Mesendoderm (in vitro differentiated cells): Measurements from ENCODE around the gene NLRC5.

Experiments
- DNase-seq: peaks from one replicate; pipeline ENCODE4 v3.0.0; 2013
- H2AK5ac ChIP-seq: 2 replicates; pipeline ENCODE4 v1.6.1; 2013; ENCODE audit warnings: low read length, inconsistent platforms
- H2BK120ac ChIP-seq: 2 replicates; pipeline ENCODE4 v1.6.1; 2013; ENCODE audit warnings: low read depth, mild to moderate bottlenecking, low read length, moderate library complexity, mixed read lengths
- H2BK15ac ChIP-seq: replicated peaks from 2 replicates; pipeline ENCODE4 v1.6.1; 2013; ENCODE audit warnings: low read depth, mild to moderate bottlenecking, moderate library complexity
- H2BK5ac ChIP-seq: 2 replicates; pipeline ENCODE4 v1.6.1; 2013; ENCODE audit warnings: low read length, inconsistent platforms
- H3K18ac ChIP-seq: 2 replicates; pipeline ENCODE4 v1.6.1; 2013; ENCODE audit warnings: mild to moderate bottlenecking, low read length, mixed read lengths
- H3K23ac ChIP-seq: one replicate; pipeline ENCODE4 v1.6.1; 2013; ENCODE audit warnings: low read length
- H3K27ac ChIP-seq: 2 replicates; pipeline ENCODE4 v1.5.1; 2013; ENCODE audit warnings: low read depth, mild to moderate bottlenecking, inconsistent platforms, low read length, moderate library complexity
- H3K27me3 ChIP-seq: 2 replicates; pipeline ENCODE4 v1.6.1; 2013; ENCODE audit warnings: low read length, control low read depth, mild to moderate bottlenecking, inconsistent platforms; ENCODE audit not compliant: insufficient read depth, poor library complexity
- H3K36me3 ChIP-seq: 2 replicates; pipeline ENCODE4 v1.6.1; 2013; ENCODE audit warnings: low read length, inconsistent platforms; ENCODE audit not compliant: control insufficient read depth, insufficient read depth
- H3K4ac ChIP-seq: one replicate; pipeline ENCODE4 v1.6.1; 2013; ENCODE audit warnings: low read depth, mild to moderate bottlenecking, low read length, moderate library complexity
- H3K4me1 ChIP-seq: 2 replicates; pipeline ENCODE4 v1.6.1; 2013; ENCODE audit warnings: low read depth, low read length, inconsistent platforms; ENCODE audit not compliant: control insufficient read depth
- H3K4me2 ChIP-seq: 2 replicates; pipeline ENCODE4 v1.6.1; 2013; ENCODE audit warnings: low read length
- H3K4me3 ChIP-seq: 2 replicates; pipeline ENCODE4 v1.5.1; 2013; ENCODE audit warnings: mild to moderate bottlenecking, low read length
- H3K56ac ChIP-seq: one replicate; pipeline ENCODE4 v1.6.1; 2013; ENCODE audit warnings: low read length
- H3K79me1 ChIP-seq: 2 replicates; pipeline ENCODE4 v1.6.1; 2013; ENCODE audit warnings: low read length, inconsistent platforms
- H3K79me2 ChIP-seq: 2 replicates; pipeline ENCODE4 v1.6.1; 2013; ENCODE audit warnings: mild to moderate bottlenecking, low read length; ENCODE audit not compliant: control insufficient read depth, insufficient read depth
- H3K9ac ChIP-seq: 2 replicates; pipeline ENCODE4 v1.6.1; 2013; ENCODE audit warnings: low read length, inconsistent platforms
- H4K5ac ChIP-seq: one replicate; pipeline ENCODE4 v1.6.1; 2013; ENCODE audit warnings: low read length
- H4K8ac ChIP-seq: one replicate; pipeline ENCODE4 v1.6.1; 2013; ENCODE audit warnings: low read depth, mild to moderate bottlenecking, control low read depth, low read length, moderate library complexity
- WGBS: extraction: QIAGEN DNeasy Blood & Tissue Kit; methylation state at CpG from one replicate; pipeline ENCODE4 v1.1.7; 2013; ENCODE audit warnings: low lambda C conversion rate, missing lambda C conversion rate; ENCODE audit not compliant: insufficient coverage; ENCODE audit errors: extremely low coverage; 5-methylcytosine and 5-hydroxymethylcytosine counted together

NLRC5 gene

DNA sequence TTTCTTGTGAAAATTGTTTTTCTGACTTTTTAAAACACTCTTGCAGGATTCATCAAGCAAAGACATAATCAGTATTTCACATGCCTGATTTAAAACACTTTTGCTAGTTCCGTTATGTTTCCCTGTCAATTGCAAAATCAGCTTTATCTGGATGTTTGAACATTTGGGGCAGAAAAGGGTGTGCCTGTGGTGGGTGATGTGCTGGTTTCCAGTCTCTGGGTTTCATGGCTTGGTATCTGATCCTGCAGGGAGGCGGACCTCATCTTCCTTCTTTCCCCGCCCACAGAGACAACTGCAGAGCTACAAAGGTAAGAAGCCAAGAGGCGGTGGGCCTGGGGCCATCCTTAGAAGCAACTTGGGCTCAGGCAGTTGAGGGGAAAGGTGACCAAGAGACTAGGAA, 41.8 kb downstream of the NLRC5 start:
- no peak overlapping the region for H2BK5ac ChIP-seq
- H3K4me3 ChIP-seq, result no peak overlapping the region
- no peak overlapping the region for H3K4ac ChIP-seq
- no peak overlapping the region for H4K5ac ChIP-seq
- no peak overlapping the region for H3K27ac ChIP-seq
- H3K23ac ChIP-seq, result no peak overlapping the region
- H3K18ac ChIP-seq, result no peak overlapping the region
- H3K27me3 ChIP-seq, result no peaks in the 10 kb centered on the region
- H3K56ac ChIP-seq, result no peak overlapping the region
- no peak overlapping the region for H3K9ac ChIP-seq
- WGBS, result no CpG with 5 or more reads among the region's 4 CpGs
- H3K4me2 ChIP-seq, result no peak overlapping the region
- H2BK15ac ChIP-seq, result no peak overlapping the region
- no peak overlapping the region for H2AK5ac ChIP-seq
- no peak overlapping the region for H4K8ac ChIP-seq
- DNase-seq, result no peak
- no peaks in the 10 kb centered on the region for H3K4me1 ChIP-seq
- no peaks in the 10 kb centered on the region for H3K36me3 ChIP-seq
- no peaks in the 10 kb centered on the region for H3K79me2 ChIP-seq
- H3K79me1 ChIP-seq, result no peaks in the 10 kb centered on the region
- H2BK120ac ChIP-seq, result no peak overlapping the region

DNA sequence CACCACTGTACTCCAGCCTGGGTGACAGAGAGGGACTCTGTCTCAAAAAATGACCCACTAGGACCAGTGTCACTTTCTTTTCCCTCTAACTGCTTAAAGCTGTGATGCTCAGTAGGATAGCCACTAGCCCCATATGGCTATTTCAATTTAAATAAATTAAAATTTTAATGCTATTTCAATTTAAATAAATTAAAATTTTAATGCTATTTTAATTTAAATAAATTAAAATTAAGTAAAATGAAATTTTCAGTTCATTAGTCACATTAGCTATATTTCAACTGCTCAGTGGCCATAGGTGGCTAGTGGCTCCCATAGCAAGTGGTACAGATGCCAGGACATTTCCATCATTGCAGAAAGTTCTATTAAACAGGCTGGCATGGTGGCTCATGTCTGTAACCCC, 43.0 kb downstream of the NLRC5 start:
- Histone ChIP-seq H2AK5ac (no peak overlapping the region), H3K4me3 (no peak overlapping the region), H3K4ac (no peak overlapping the region), H2BK15ac (no peak overlapping the region), H3K79me2 (no peaks in the 10 kb centered on the region), H3K27ac (no peak overlapping the region), H2BK5ac (no peak overlapping the region), H4K8ac (no peak overlapping the region), H3K4me1 (no peaks in the 10 kb centered on the region), H3K79me1 (no peaks in the 10 kb centered on the region), H3K27me3 (no peaks in the 10 kb centered on the region), H3K23ac (no peak overlapping the region), H3K56ac (no peak overlapping the region), H2BK120ac (no peak overlapping the region), H3K9ac (no peak overlapping the region), H3K4me2 (no peak overlapping the region), H3K36me3 (no peaks in the 10 kb centered on the region), H4K5ac (no peak overlapping the region), H3K18ac (no peak overlapping the region)
- no peak for DNase-seq

DNA sequence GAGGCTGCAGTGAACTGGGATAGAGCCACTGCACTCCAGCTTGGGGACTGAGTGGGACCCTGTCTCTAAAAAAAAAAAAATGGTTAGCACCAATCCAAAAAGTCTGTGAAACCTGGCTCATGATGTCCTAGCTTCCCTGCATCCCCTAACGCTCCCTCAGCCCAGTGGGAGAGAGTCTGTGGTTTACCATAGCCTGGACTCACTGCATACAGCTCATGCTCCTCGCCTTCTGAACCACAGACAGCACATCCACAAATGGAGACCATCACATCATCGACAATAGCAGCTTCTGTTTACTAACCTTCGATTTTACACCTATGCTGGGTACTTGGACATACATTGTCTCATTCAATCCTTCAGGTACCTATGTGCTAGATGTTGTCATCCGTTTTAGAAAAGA, 43.6 kb downstream of the NLRC5 start:
- H3K9ac ChIP-seq, result no peak overlapping the region
- H4K5ac ChIP-seq, result no peak overlapping the region
- H2BK5ac ChIP-seq, result no peak overlapping the region
- no CpG with 5 or more reads among the region's 5 CpGs for WGBS
- H3K79me2 ChIP-seq, result no peaks in the 10 kb centered on the region
- no peak for DNase-seq
- no peak overlapping the region for H3K23ac ChIP-seq
- H3K4me3 ChIP-seq, result no peak overlapping the region
- no peak overlapping the region for H4K8ac ChIP-seq
- H3K4me2 ChIP-seq, result no peak overlapping the region
- no peak overlapping the region for H2BK15ac ChIP-seq
- no peak overlapping the region for H3K4ac ChIP-seq
- no peak overlapping the region for H2AK5ac ChIP-seq
- H3K56ac ChIP-seq, result no peak overlapping the region
- H3K79me1 ChIP-seq, result no peaks in the 10 kb centered on the region
- H3K36me3 ChIP-seq, result no peaks in the 10 kb centered on the region
- no peaks in the 10 kb centered on the region for H3K27me3 ChIP-seq
- H3K27ac ChIP-seq, result no peak overlapping the region
- H2BK120ac ChIP-seq, result no peak overlapping the region
- no peak overlapping the region for H3K18ac ChIP-seq
- H3K4me1 ChIP-seq, result no peaks in the 10 kb centered on the region

DNA sequence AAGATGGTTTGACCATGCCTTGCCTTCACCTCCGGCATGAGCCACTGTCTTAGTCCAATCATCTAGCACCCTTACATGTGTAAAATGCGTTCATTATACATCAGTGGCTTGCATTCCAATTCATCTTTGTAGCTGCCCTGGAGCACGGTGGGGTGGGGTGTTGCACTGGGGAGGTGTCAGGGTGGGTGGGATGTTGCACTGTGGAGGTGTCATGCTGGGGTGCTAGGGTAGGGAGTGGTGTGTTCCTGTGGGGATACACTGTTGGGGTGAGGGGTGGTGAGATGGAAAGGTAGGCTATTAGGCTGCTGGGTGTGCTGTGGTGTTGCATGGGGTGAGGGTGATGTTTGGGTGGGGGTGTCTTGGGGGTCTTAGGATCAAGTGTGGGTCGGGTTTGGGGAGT, 47.0 kb downstream of the NLRC5 start:
- no peak overlapping the region for H3K9ac ChIP-seq
- no peaks in the 10 kb centered on the region for H3K4me1 ChIP-seq
- no peak overlapping the region for H4K8ac ChIP-seq
- H2BK5ac ChIP-seq, result no peak overlapping the region
- no peak overlapping the region for H3K4me2 ChIP-seq
- no peak overlapping the region for H2AK5ac ChIP-seq
- H3K79me2 ChIP-seq, result no peaks in the 10 kb centered on the region
- no peak overlapping the region for H3K18ac ChIP-seq
- H3K27me3 ChIP-seq, result no peaks in the 10 kb centered on the region
- H4K5ac ChIP-seq, result no peak overlapping the region
- WGBS, result no CpG with 5 or more reads among the region's 4 CpGs
- H3K56ac ChIP-seq, result no peak overlapping the region
- H3K27ac ChIP-seq, result no peak overlapping the region
- H3K23ac ChIP-seq, result no peak overlapping the region
- H3K36me3 ChIP-seq, result no peaks in the 10 kb centered on the region
- DNase-seq, result no peak
- no peak overlapping the region for H3K4me3 ChIP-seq
- H3K79me1 ChIP-seq, result no peaks in the 10 kb centered on the region
- H2BK15ac ChIP-seq, result no peak overlapping the region
- no peak overlapping the region for H3K4ac ChIP-seq
- no peak overlapping the region for H2BK120ac ChIP-seq

DNA sequence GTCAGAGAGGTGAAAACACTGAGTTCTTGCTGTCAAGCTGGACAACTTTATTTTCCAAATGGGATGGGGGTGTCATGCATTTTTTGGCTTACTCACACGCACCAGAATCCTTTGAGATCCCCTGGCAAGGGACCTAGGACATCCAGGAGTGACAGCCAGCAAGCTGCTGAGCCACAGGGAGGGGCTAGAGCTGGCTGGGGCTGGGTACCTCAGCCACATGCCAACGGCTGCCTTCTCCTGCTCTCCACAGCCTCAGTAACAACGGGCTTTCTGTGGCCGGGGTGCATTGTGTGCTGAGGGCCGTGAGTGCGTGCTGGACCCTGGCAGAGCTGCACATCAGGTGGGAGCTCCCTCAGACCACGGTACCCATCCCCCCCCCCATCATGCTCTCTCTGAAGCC, 47.6 kb downstream of the NLRC5 start:
- Histone ChIP-seq H3K4ac (no peak overlapping the region), H3K4me2 (no peak overlapping the region), H2BK5ac (no peak overlapping the region), H3K36me3 (no peaks in the 10 kb centered on the region), H2BK120ac (no peak overlapping the region), H2BK15ac (no peak overlapping the region), H3K27ac (no peak overlapping the region), H3K56ac (no peak overlapping the region), H3K27me3 (no peaks in the 10 kb centered on the region), H3K79me2 (no peaks in the 10 kb centered on the region), H4K8ac (no peak overlapping the region), H4K5ac (no peak overlapping the region), H2AK5ac (no peak overlapping the region), H3K4me3 (no peak overlapping the region), H3K79me1 (no peaks in the 10 kb centered on the region), H3K23ac (no peak overlapping the region), H3K4me1 (no peaks in the 10 kb centered on the region), H3K9ac (no peak overlapping the region), H3K18ac (no peak overlapping the region)
- WGBS, result no CpG with 5 or more reads among the region's 7 CpGs
- no peak for DNase-seq

DNA sequence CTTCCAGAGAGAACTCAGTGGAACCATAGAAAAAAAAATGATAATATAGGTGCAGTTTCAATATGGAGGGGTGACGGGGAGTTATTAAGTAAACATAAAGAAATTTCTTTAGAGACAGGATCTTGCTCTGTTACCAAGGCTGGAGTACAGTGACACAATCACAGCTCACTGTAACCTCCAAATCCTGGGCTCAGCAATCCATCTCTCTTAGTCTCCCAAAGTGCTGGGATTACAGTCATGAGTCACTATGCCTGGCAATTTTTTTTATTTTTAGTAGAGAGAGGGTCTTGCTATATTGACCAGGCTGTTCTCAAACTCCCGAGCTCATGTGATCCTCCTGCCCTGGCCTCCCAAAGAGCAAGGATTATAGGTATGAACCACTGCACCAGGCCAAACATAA, 48.8 kb downstream of the NLRC5 start:
- no peaks in the 10 kb centered on the region for H3K27me3 ChIP-seq
- no peaks in the 10 kb centered on the region for H3K79me1 ChIP-seq
- H3K56ac ChIP-seq, result no peak overlapping the region
- no peak for DNase-seq
- no peaks in the 10 kb centered on the region for H3K4me1 ChIP-seq
- no peak overlapping the region for H3K9ac ChIP-seq
- H2BK120ac ChIP-seq, result no peak overlapping the region
- no peak overlapping the region for H3K23ac ChIP-seq
- no peak overlapping the region for H3K18ac ChIP-seq
- H2BK5ac ChIP-seq, result no peak overlapping the region
- H2BK15ac ChIP-seq, result no peak overlapping the region
- no peak overlapping the region for H4K8ac ChIP-seq
- H3K27ac ChIP-seq, result no peak overlapping the region
- no peak overlapping the region for H2AK5ac ChIP-seq
- H3K79me2 ChIP-seq, result no peaks in the 10 kb centered on the region
- H4K5ac ChIP-seq, result no peak overlapping the region
- no peak overlapping the region for H3K4me3 ChIP-seq
- no peak overlapping the region for H3K4me2 ChIP-seq
- WGBS, result no CpG with 5 or more reads among the region's 2 CpGs
- no peaks in the 10 kb centered on the region for H3K36me3 ChIP-seq
- H3K4ac ChIP-seq, result no peak overlapping the region
